Measurements from ENCODE around the gene WDR43.

WDR43 gene

DNA sequence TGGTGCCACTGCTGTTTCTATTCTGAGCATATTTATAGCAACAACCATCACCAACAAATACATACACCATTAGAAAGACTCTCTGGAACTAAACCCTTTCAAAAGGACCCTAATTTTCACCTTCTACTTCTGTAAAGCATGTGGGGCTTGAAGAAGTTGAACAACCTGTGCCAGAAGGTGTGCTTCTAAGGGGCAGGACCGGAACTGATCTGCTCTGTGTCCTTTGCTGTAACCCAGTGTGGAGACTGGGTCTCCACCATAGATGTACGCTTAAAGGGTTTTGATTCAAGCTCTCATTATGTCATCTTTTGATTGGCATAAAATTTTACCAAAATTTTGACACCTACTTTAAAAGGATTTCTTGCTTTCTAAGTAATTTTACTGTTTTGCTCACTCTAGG lies 40.3 kb downstream of the WDR43 start:
- H2AK5ac ChIP-seq (ENCODE audit: low read depth, low read length): no peak overlapping the region
- H3K4me3 ChIP-seq (ENCODE audit: low read length in 2 of 2): no peak overlapping the region
- no peak overlapping the region for H4K8ac ChIP-seq (ENCODE audit: low read depth, low read length)
- DNase-seq (ENCODE audit: low spot score): no peak
- H2BK5ac ChIP-seq (ENCODE audit: low read length): no peak overlapping the region
- H3K9ac ChIP-seq (ENCODE audit: low read depth, low read length, poor library complexity): no peak overlapping the region
- H3K36me3 ChIP-seq (replicated peaks in 1 of 2; ENCODE audit: control insufficient read depth in 2 of 2, insufficient read depth in 2 of 2, low read length in 2 of 2): peaks cover 5 to 100% of the 10 kb centered on the region in 2 donors
- no peak overlapping the region for H3K18ac ChIP-seq (ENCODE audit: low read length)
- H3K4me2 ChIP-seq (ENCODE audit: insufficient read depth, low read length, poor library complexity, severe bottlenecking): no peak overlapping the region
- no peak overlapping the region for H2BK12ac ChIP-seq (ENCODE audit: low read length)
- H3K27me3 ChIP-seq (ENCODE audit: control insufficient read depth in 3 of 3, insufficient read depth in 3 of 3, low read depth in 1 of 3, low read length in 3 of 3): no peaks in the 10 kb centered on the region
- no peaks in the 10 kb centered on the region for H3K4me1 ChIP-seq (ENCODE audit: control insufficient read depth in 2 of 2, insufficient read depth in 1 of 2, low read depth in 1 of 2, low read length in 2 of 2)
- H2AFZ ChIP-seq (ENCODE audit: low read length): no peak overlapping the region
- no peaks in the 10 kb centered on the region for H3K9me3 ChIP-seq (replicated peaks in 1 of 2; ENCODE audit: control insufficient read depth in 2 of 2, insufficient read depth in 1 of 2, low read depth in 1 of 2, low read length in 2 of 2)
- no CpG with 5 or more reads among the region's 2 CpGs for WGBS, 2 donors (ENCODE audit: extremely low coverage in 2 of 2, insufficient read length in 2 of 2, insufficient replicate concordance in 1 of 2)
- H3K14ac ChIP-seq (ENCODE audit: low read length): no peak overlapping the region
- H2BK120ac ChIP-seq (ENCODE audit: low read depth, low read length): no peak overlapping the region
- H3K79me1 ChIP-seq (ENCODE audit: low read depth, low read length): no peaks in the 10 kb centered on the region
- no peak overlapping the region for H3K4ac ChIP-seq (ENCODE audit: low read length)
- no peak overlapping the region for H3K23ac ChIP-seq (ENCODE audit: low read depth, low read length, poor library complexity)
- no peak overlapping the region for H4K91ac ChIP-seq (ENCODE audit: low read depth, low read length, poor library complexity)
- no peak overlapping the region for H2BK15ac ChIP-seq (ENCODE audit: low read length)
- H3K27ac ChIP-seq (replicated peaks; ENCODE audit: low read length): no peak overlapping the region

DNA sequence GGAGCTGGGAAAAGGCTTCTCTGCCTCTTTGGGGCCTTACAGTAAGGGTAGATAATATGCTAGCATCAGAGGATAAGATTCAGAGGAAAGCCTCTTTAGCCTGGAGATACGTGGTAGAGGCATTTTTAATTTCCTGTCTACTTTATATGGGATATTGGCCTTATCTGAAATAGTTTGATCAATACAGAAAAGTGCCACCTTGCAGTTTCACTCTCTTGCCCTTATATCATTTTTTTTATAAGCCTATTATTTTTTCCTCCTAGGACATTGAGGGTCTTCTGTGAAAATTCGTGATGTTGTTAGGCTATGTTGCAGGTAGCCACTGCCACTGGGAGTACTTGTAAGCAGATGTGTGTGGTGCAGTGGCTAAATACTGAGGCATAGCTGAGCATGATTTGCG lies 46.5 kb downstream of the WDR43 start:
- no peak overlapping the region for H2BK12ac ChIP-seq (ENCODE audit: low read length)
- H2AFZ ChIP-seq (ENCODE audit: low read length): no peak overlapping the region
- H2BK15ac ChIP-seq (ENCODE audit: low read length): no peak overlapping the region
- H3K9me3 ChIP-seq (replicated peaks in 1 of 2; ENCODE audit: control insufficient read depth in 2 of 2, insufficient read depth in 1 of 2, low read depth in 1 of 2, low read length in 2 of 2): no peaks in the 10 kb centered on the region
- no peaks in the 10 kb centered on the region for H3K4me1 ChIP-seq (ENCODE audit: control insufficient read depth in 2 of 2, insufficient read depth in 1 of 2, low read depth in 1 of 2, low read length in 2 of 2)
- WGBS, 2 donors (ENCODE audit: extremely low coverage in 2 of 2, insufficient read length in 2 of 2, insufficient replicate concordance in 1 of 2): no CpG with 5 or more reads among the region's 3 CpGs
- H3K4me3 ChIP-seq (ENCODE audit: low read length in 2 of 2): no peak overlapping the region
- H3K18ac ChIP-seq (ENCODE audit: low read length): no peak overlapping the region
- no peak overlapping the region for H3K9ac ChIP-seq (ENCODE audit: low read depth, low read length, poor library complexity)
- peaks cover 24 to 95% of the 10 kb centered on the region in 2 donors for H3K36me3 ChIP-seq (replicated peaks in 1 of 2; ENCODE audit: control insufficient read depth in 2 of 2, insufficient read depth in 2 of 2, low read length in 2 of 2)
- H4K91ac ChIP-seq (ENCODE audit: low read depth, low read length, poor library complexity): no peak overlapping the region
- no peak for DNase-seq (ENCODE audit: low spot score)
- H2AK5ac ChIP-seq (ENCODE audit: low read depth, low read length): no peak overlapping the region
- no peak overlapping the region for H2BK120ac ChIP-seq (ENCODE audit: low read depth, low read length)
- no peak overlapping the region for H3K23ac ChIP-seq (ENCODE audit: low read depth, low read length, poor library complexity)
- no peak overlapping the region for H3K14ac ChIP-seq (ENCODE audit: low read length)
- H3K27me3 ChIP-seq (ENCODE audit: control insufficient read depth in 3 of 3, insufficient read depth in 3 of 3, low read depth in 1 of 3, low read length in 3 of 3): no peaks in the 10 kb centered on the region
- no peak overlapping the region for H3K4ac ChIP-seq (ENCODE audit: low read length)
- no peak overlapping the region for H3K4me2 ChIP-seq (ENCODE audit: insufficient read depth, low read length, poor library complexity, severe bottlenecking)
- no peak overlapping the region for H3K27ac ChIP-seq (replicated peaks; ENCODE audit: low read length)
- no peak overlapping the region for H4K8ac ChIP-seq (ENCODE audit: low read depth, low read length)
- no peaks in the 10 kb centered on the region for H3K79me1 ChIP-seq (ENCODE audit: low read depth, low read length)
- H2BK5ac ChIP-seq (ENCODE audit: low read length): no peak overlapping the region

DNA sequence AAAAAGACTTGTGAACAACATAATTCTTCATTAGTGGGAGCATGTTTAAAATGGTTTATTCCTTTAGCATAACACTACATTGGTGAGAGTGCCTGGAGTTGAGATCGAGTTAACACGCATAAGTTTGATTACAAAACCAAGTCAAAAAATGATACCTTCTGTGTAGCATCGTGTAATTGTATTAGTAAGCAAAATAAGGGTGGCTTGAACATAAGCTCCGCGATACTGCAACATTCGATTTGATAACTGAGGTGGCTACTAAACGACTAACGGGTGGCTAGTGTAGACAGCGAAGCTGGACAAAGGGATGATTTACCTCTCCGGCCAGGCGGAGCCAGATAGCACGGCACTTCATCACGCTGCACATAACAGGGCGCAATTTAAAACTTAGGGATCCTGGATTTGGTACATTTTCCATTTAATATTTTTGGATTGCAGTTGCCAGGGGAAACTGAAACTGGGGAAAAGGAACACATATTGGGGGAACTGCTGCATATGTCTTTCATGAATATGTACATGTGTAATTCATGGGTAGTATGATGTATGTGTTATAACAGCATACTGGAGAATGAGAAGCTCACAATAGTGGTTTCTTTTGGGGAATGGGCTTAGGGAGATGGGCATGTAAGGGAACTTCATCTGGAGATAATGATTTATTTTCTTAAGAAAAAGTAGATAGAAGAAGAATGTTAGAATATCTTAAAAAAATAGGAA lies 50.2 kb downstream of the WDR43 start:
- H3K9me3 ChIP-seq (replicated peaks in 1 of 2; ENCODE audit: control insufficient read depth in 2 of 2, insufficient read depth in 1 of 2, low read depth in 1 of 2, low read length in 2 of 2): peaks cover 6 to 20% of the 10 kb centered on the region in 2 donors
- H4K91ac ChIP-seq (ENCODE audit: low read depth, low read length, poor library complexity): no peak overlapping the region
- WGBS, 2 donors (ENCODE audit: extremely low coverage in 2 of 2, insufficient read length in 2 of 2, insufficient replicate concordance in 1 of 2): no CpG with 5 or more reads among the region's 14 CpGs
- H2BK15ac ChIP-seq (ENCODE audit: low read length): no peak overlapping the region
- peaks cover 34 to 91% of the 10 kb centered on the region in 2 donors for H3K36me3 ChIP-seq (replicated peaks in 1 of 2; ENCODE audit: control insufficient read depth in 2 of 2, insufficient read depth in 2 of 2, low read length in 2 of 2)
- H3K27me3 ChIP-seq (ENCODE audit: control insufficient read depth in 3 of 3, insufficient read depth in 3 of 3, low read depth in 1 of 3, low read length in 3 of 3): no peaks in the 10 kb centered on the region
- H3K23ac ChIP-seq (ENCODE audit: low read depth, low read length, poor library complexity): no peak overlapping the region
- H2AK5ac ChIP-seq (ENCODE audit: low read depth, low read length): no peak overlapping the region
- no peak overlapping the region for H2AFZ ChIP-seq (ENCODE audit: low read length)
- DNase-seq (ENCODE audit: low spot score): no peak
- no peaks in the 10 kb centered on the region for H3K79me1 ChIP-seq (ENCODE audit: low read depth, low read length)
- H3K4me1 ChIP-seq (ENCODE audit: control insufficient read depth in 2 of 2, insufficient read depth in 1 of 2, low read depth in 1 of 2, low read length in 2 of 2): no peaks in the 10 kb centered on the region
- H2BK5ac ChIP-seq (ENCODE audit: low read length): no peak overlapping the region
- no peak overlapping the region for H2BK120ac ChIP-seq (ENCODE audit: low read depth, low read length)
- no peak overlapping the region for H3K4me3 ChIP-seq (ENCODE audit: low read length in 2 of 2)
- no peak overlapping the region for H3K4me2 ChIP-seq (ENCODE audit: insufficient read depth, low read length, poor library complexity, severe bottlenecking)
- no peak overlapping the region for H4K8ac ChIP-seq (ENCODE audit: low read depth, low read length)
- H3K18ac ChIP-seq (ENCODE audit: low read length): no peak overlapping the region
- H3K4ac ChIP-seq (ENCODE audit: low read length): no peak overlapping the region
- no peak overlapping the region for H2BK12ac ChIP-seq (ENCODE audit: low read length)
- no peak overlapping the region for H3K27ac ChIP-seq (replicated peaks; ENCODE audit: low read length)
- no peak overlapping the region for H3K9ac ChIP-seq (ENCODE audit: low read depth, low read length, poor library complexity)
- H3K14ac ChIP-seq (ENCODE audit: low read length): no peak overlapping the region

DNA sequence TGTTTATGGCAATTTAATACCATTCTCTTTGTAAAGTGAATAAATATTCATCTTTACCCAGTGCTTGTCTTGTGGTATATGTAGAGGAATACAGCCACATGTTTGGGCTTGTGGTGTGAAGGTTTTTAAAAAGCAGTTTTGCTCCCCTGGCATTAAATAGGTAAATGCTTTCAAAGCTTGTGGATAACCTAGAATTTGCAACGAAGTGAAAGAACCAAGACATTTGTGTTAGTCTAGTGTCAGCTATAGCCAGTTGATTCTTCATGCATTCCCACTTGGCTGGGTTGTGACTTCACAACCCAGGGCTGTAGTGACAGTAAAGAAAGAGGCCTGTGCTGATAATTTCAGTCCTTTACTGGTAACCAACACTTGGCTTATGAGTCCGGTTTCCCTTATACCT lies 53.7 kb downstream of the WDR43 start:
- no peak for DNase-seq (ENCODE audit: low spot score)
- no peak overlapping the region for H3K4me3 ChIP-seq (ENCODE audit: low read length in 2 of 2)
- H3K23ac ChIP-seq (ENCODE audit: low read depth, low read length, poor library complexity): no peak overlapping the region
- H4K8ac ChIP-seq (ENCODE audit: low read depth, low read length): no peak overlapping the region
- H3K27ac ChIP-seq (replicated peaks; ENCODE audit: low read length): no peak overlapping the region
- no peak overlapping the region for H3K18ac ChIP-seq (ENCODE audit: low read length)
- no peak overlapping the region for H3K4me2 ChIP-seq (ENCODE audit: insufficient read depth, low read length, poor library complexity, severe bottlenecking)
- H2AFZ ChIP-seq (ENCODE audit: low read length): no peak overlapping the region
- peaks cover 23 to 61% of the 10 kb centered on the region in 2 donors for H3K36me3 ChIP-seq (replicated peaks in 1 of 2; ENCODE audit: control insufficient read depth in 2 of 2, insufficient read depth in 2 of 2, low read length in 2 of 2)
- no peak overlapping the region for H2BK15ac ChIP-seq (ENCODE audit: low read length)
- no CpG with 5 or more reads among the region's 2 CpGs for WGBS, 2 donors (ENCODE audit: extremely low coverage in 2 of 2, insufficient read length in 2 of 2, insufficient replicate concordance in 1 of 2)
- no peaks in the 10 kb centered on the region for H3K27me3 ChIP-seq (ENCODE audit: control insufficient read depth in 3 of 3, insufficient read depth in 3 of 3, low read depth in 1 of 3, low read length in 3 of 3)
- no peak overlapping the region for H2AK5ac ChIP-seq (ENCODE audit: low read depth, low read length)
- H4K91ac ChIP-seq (ENCODE audit: low read depth, low read length, poor library complexity): no peak overlapping the region
- H3K9me3 ChIP-seq (replicated peaks in 1 of 2; ENCODE audit: control insufficient read depth in 2 of 2, insufficient read depth in 1 of 2, low read depth in 1 of 2, low read length in 2 of 2): peaks cover 11 to 20% of the 10 kb centered on the region in 2 donors
- H3K9ac ChIP-seq (ENCODE audit: low read depth, low read length, poor library complexity): no peak overlapping the region
- H2BK5ac ChIP-seq (ENCODE audit: low read length): no peak overlapping the region
- no peak overlapping the region for H3K14ac ChIP-seq (ENCODE audit: low read length)
- peaks cover 0 to 9% of the 10 kb centered on the region in 2 donors for H3K4me1 ChIP-seq (ENCODE audit: control insufficient read depth in 2 of 2, insufficient read depth in 1 of 2, low read depth in 1 of 2, low read length in 2 of 2)
- H2BK12ac ChIP-seq (ENCODE audit: low read length): no peak overlapping the region
- H3K4ac ChIP-seq (ENCODE audit: low read length): no peak overlapping the region
- no peak overlapping the region for H2BK120ac ChIP-seq (ENCODE audit: low read depth, low read length)
- no peaks in the 10 kb centered on the region for H3K79me1 ChIP-seq (ENCODE audit: low read depth, low read length)

Data from neuronal stem cell (in vitro differentiated cells).